ENCODE results near the gene BBS12.

- TF ChIP-seq CTCF (conservative IDR thresholded peaks at IDR 0.05): no peak
- no peak for TF ChIP-seq ZFX (IDR thresholded peaks at IDR 0.05)
Observed at GRCh38 chr4:122787940-122788339, 55.4 kb downstream of the BBS12 start.

Data from C4-2B (cell line).